ENCODE results near the gene DEFB128. TPM values are rescaled to one million over a fixed set of nuclear protein-coding genes. Genes with fewer than 3 reads are reported as not detected.

The DEFB128 gene
- total and polyA plus RNA-seq, 2 donors (not counting 1 experiment from before 2014, with no cell fraction given), result not detected

DNA sequence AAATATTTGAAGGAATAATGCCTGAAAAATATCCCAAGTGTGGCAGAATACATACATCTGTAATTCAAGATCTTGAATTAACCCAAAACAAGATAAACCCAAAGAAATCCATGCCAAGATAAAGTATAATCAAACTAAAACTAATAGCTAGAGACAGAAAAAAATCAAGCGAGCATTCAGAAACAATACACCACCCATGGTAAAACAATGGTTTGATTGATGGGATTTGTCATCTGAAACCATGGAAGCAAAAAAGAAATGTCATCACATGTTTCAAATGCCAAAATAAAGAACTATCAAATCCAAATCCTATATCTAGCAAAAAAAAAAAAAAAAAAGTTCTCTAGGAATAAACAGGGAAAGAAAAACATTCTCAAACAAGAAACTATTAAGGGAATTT lies 37.4 kb downstream of the DEFB128 start:
- Histone ChIP-seq H3K4me1 (ENCODE audit: control insufficient read depth, extremely low read depth, insufficient read depth, low read length) (no peaks in the 10 kb centered on the region), H3K9me3 (ENCODE audit: control insufficient read depth, insufficient read depth, low read depth, low read length) (no peaks in the 10 kb centered on the region), H2AFZ (ENCODE audit: low read length) (no peak overlapping the region), H3K36me3 (ENCODE audit: control insufficient read depth, insufficient read depth, low read length) (no peaks in the 10 kb centered on the region), H3K27ac (ENCODE audit: insufficient read depth, low read length) (no peak overlapping the region), H3K4me2 (ENCODE audit: extremely low read depth, insufficient read depth, low read length) (no peak overlapping the region), H3K79me2 (ENCODE audit: control insufficient read depth, insufficient read depth, low read length) (no peaks in the 10 kb centered on the region), H3K9ac (ENCODE audit: insufficient read depth, low read length) (no peak overlapping the region), H3K4me3 (replicated peaks in 1 of 4; ENCODE audit: control extremely low read depth in 1 of 4, insufficient read depth in 1 of 4, low read depth in 3 of 4, low read length in 4 of 4) (no peak overlapping the region), H3K27me3 (ENCODE audit: control insufficient read depth, insufficient read depth, low read length) (no peaks in the 10 kb centered on the region), H4K20me1 (ENCODE audit: control insufficient read depth, extremely low read depth, insufficient read depth, low read length) (no peaks in the 10 kb centered on the region)
- DNase-seq (ENCODE audit: low read depth in 2 of 2), result no peak
- no peak for TF ChIP-seq EZH2 (IDR thresholded peaks at IDR 0.05; ENCODE audit: low read length, missing control alignments)
- no peak for TF ChIP-seq CTCF (conservative IDR thresholded peaks at IDR 0.05 in 1 of 2, IDR thresholded peaks at IDR 0.05 in 1 of 2; ENCODE audit: low read depth in 1 of 2, low read length in 2 of 2)

GRCh38 chr20:145877-146276 lies 43.6 kb downstream of the DEFB128 start:
- no peaks in the 10 kb centered on the region for H3K36me3 ChIP-seq (ENCODE audit: control insufficient read depth, insufficient read depth, low read length)
- no peak overlapping the region for H2AFZ ChIP-seq (ENCODE audit: low read length)
- no peak overlapping the region for H3K4me3 ChIP-seq (replicated peaks in 1 of 4; ENCODE audit: control extremely low read depth in 1 of 4, insufficient read depth in 1 of 4, low read depth in 3 of 4, low read length in 4 of 4)
- no peaks in the 10 kb centered on the region for H3K27me3 ChIP-seq (ENCODE audit: control insufficient read depth, insufficient read depth, low read length)
- no peak overlapping the region for H3K9ac ChIP-seq (ENCODE audit: insufficient read depth, low read length)
- no peak for TF ChIP-seq CTCF (conservative IDR thresholded peaks at IDR 0.05 in 1 of 2, IDR thresholded peaks at IDR 0.05 in 1 of 2; ENCODE audit: low read depth in 1 of 2, low read length in 2 of 2)
- TF ChIP-seq EZH2 (IDR thresholded peaks at IDR 0.05; ENCODE audit: low read length, missing control alignments), result no peak
- DNase-seq (ENCODE audit: low read depth in 2 of 2), result no peak
- H3K27ac ChIP-seq (ENCODE audit: insufficient read depth, low read length), result no peak overlapping the region
- H4K20me1 ChIP-seq (ENCODE audit: control insufficient read depth, extremely low read depth, insufficient read depth, low read length), result no peaks in the 10 kb centered on the region
- no peak overlapping the region for H3K4me2 ChIP-seq (ENCODE audit: extremely low read depth, insufficient read depth, low read length)
- no peaks in the 10 kb centered on the region for H3K79me2 ChIP-seq (ENCODE audit: control insufficient read depth, insufficient read depth, low read length)
- H3K4me1 ChIP-seq (ENCODE audit: control insufficient read depth, extremely low read depth, insufficient read depth, low read length), result no peaks in the 10 kb centered on the region
- no peaks in the 10 kb centered on the region for H3K9me3 ChIP-seq (ENCODE audit: control insufficient read depth, insufficient read depth, low read depth, low read length)

DNA sequence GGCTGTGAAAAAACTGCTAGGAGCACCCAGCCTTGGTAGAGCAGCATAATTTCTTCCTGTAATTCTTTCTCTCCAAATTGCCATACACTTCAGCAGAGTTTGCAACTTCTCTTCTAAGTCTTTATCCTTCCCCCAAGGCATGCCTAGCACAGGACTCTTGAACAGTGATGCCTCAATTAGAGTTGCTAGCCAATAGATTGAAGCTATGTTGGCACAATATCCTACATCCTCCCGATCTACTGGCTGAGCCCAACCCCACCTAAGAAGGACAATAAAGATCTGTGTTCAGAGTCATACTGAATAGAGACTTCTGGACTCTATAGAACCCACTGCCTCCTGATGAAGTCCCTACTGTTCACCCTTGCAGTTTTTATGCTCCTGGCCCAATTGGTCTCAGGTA lies 47.2 kb downstream of the DEFB128 start, which contains the start of gene DEFB126:
Gene DEFB126, plus strand, starts transcription at position 301 of the 400 bp plus-strand sequence. Its CDS starts 39 bp downstream, at position 340.
- TF ChIP-seq EZH2 (IDR thresholded peaks at IDR 0.05; ENCODE audit: low read length, missing control alignments) (no peak), CTCF (conservative IDR thresholded peaks at IDR 0.05 in 1 of 2, IDR thresholded peaks at IDR 0.05 in 1 of 2; ENCODE audit: low read depth in 1 of 2, low read length in 2 of 2) (no peak)
- Histone ChIP-seq H3K4me3 (replicated peaks in 1 of 4; ENCODE audit: control extremely low read depth in 1 of 4, insufficient read depth in 1 of 4, low read depth in 3 of 4, low read length in 4 of 4) (no peak within 1 kb of the TSS), H3K27me3 (ENCODE audit: control insufficient read depth, insufficient read depth, low read length) (no peaks in the 10 kb centered on the region)

More for the DNA sequence above, 47.2 kb downstream of the DEFB128 start, which contains the start of gene DEFB126:
- no peak within 1 kb of the TSS for H3K9ac ChIP-seq (ENCODE audit: insufficient read depth, low read length)
- no peaks in the 10 kb centered on the region for H4K20me1 ChIP-seq (ENCODE audit: control insufficient read depth, extremely low read depth, insufficient read depth, low read length)
- H3K4me1 ChIP-seq (ENCODE audit: control insufficient read depth, extremely low read depth, insufficient read depth, low read length), result no peaks in the 10 kb centered on the region
- no peak within 1 kb of the TSS for H2AFZ ChIP-seq (ENCODE audit: low read length)
- DNase-seq (ENCODE audit: low read depth in 2 of 2), result no peak
- no peak within 1 kb of the TSS for H3K27ac ChIP-seq (ENCODE audit: insufficient read depth, low read length)
- H3K36me3 ChIP-seq (ENCODE audit: control insufficient read depth, insufficient read depth, low read length), result no peaks in the 10 kb centered on the region
- no peaks in the 10 kb centered on the region for H3K9me3 ChIP-seq (ENCODE audit: control insufficient read depth, insufficient read depth, low read depth, low read length)
- no peaks in the 10 kb centered on the region for H3K79me2 ChIP-seq (ENCODE audit: control insufficient read depth, insufficient read depth, low read length)
- H3K4me2 ChIP-seq (ENCODE audit: extremely low read depth, insufficient read depth, low read length), result no peak within 1 kb of the TSS

Other genes starting within 250 kb of the DEFB128 start
- not detected in 2 replicates for gene DEFB125, start 102.0 kb downstream of the DEFB128 start, total RNA-seq
- not detected in 2 replicates for gene DEFB125, start 102.0 kb downstream of the DEFB128 start, polyA plus RNA-seq
- not detected in 2 replicates for gene DEFB126, start 47.1 kb downstream of the DEFB128 start, total RNA-seq
- gene DEFB126, start 47.1 kb downstream of the DEFB128 start, polyA plus RNA-seq, result not detected in 2 replicates
- gene DEFB127, start 32.3 kb downstream of the DEFB128 start, total RNA-seq, result not detected in 2 replicates
- gene DEFB127, start 32.3 kb downstream of the DEFB128 start, polyA plus RNA-seq, result not detected in 2 replicates
- gene DEFB129, start 37.5 kb upstream of the DEFB128 start, total RNA-seq, result not detected in 2 replicates
- not detected in 2 replicates for gene DEFB129, start 37.5 kb upstream of the DEFB128 start, polyA plus RNA-seq
- not detected in 2 replicates for gene DEFB132, start 68.0 kb upstream of the DEFB128 start, total RNA-seq
- gene DEFB132, start 68.0 kb upstream of the DEFB128 start, polyA plus RNA-seq, result not detected in 2 replicates
- gene C20orf96, start 101.0 kb upstream of the DEFB128 start, total RNA-seq, result 3.9 and 4.8 TPM in 2 replicates
- gene C20orf96, start 101.0 kb upstream of the DEFB128 start, polyA plus RNA-seq, result 8.5 and 8.9 TPM in 2 replicates
- gene ZCCHC3, start 107.9 kb upstream of the DEFB128 start, total RNA-seq, result 11.6 and 11.8 TPM in 2 replicates
- 8.7 TPM in 2 replicates for gene ZCCHC3, start 107.9 kb upstream of the DEFB128 start, polyA plus RNA-seq
- gene SOX12, start 135.8 kb upstream of the DEFB128 start, total RNA-seq, result 5.6 and 7.3 TPM in 2 replicates
- 4.0 and 4.7 TPM in 2 replicates for gene SOX12, start 135.8 kb upstream of the DEFB128 start, polyA plus RNA-seq
- 23.1 and 34.5 TPM in 2 replicates for gene NRSN2, start 157.4 kb upstream of the DEFB128 start, total RNA-seq
- gene NRSN2, start 157.4 kb upstream of the DEFB128 start, polyA plus RNA-seq, result 56.0 and 60.5 TPM in 2 replicates
- 194 and 202 TPM in 2 replicates for gene TRIB3, start 191.0 kb upstream of the DEFB128 start, total RNA-seq
- 13.3 and 23.4 TPM in 2 replicates for gene TRIB3, start 191.0 kb upstream of the DEFB128 start, polyA plus RNA-seq
- gene RBCK1, start 218.6 kb upstream of the DEFB128 start, total RNA-seq, result 81.7 and 89.0 TPM in 2 replicates
- 35.2 and 36.3 TPM in 2 replicates for gene RBCK1, start 218.6 kb upstream of the DEFB128 start, polyA plus RNA-seq

Data from fibroblast of lung (primary cell).